ENCODE measurements around the gene ST7. TPM values are rescaled to one million over a fixed set of nuclear protein-coding genes. Genes with fewer than 3 reads are reported as not detected.

Gene ST7
- total and polyA plus RNA-seq, 2 of the 13 experiments (the other 11 are each of a cell fraction or from before 2014, with no cell fraction given), result 17.3 to 23.5 TPM

DNA sequence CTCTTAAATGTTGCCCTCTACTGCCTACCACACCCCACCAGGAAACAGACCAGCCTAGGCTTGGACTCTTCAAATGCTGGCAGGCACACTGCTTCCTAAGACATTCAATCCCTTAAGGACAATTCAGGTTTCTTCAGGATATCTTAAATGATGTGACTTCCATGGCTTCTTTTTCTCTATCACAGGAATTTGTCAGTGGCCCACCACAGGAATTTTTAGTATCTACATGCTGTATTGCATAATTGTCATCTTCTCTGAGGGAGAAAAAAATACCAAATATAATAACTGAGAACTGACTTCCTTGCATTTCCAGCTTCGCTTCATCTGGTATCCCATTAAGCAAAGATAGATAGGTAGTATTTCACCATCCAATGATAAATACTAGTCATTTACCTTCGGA lies 240.3 kb downstream of the ST7 start (continued):
- no peak for TF ChIP-seq ZNF530 (CRISPR knock-in tag; IDR thresholded peaks at IDR 0.05; ENCODE audit: low read depth)
- TF ChIP-seq, protein P1, sequence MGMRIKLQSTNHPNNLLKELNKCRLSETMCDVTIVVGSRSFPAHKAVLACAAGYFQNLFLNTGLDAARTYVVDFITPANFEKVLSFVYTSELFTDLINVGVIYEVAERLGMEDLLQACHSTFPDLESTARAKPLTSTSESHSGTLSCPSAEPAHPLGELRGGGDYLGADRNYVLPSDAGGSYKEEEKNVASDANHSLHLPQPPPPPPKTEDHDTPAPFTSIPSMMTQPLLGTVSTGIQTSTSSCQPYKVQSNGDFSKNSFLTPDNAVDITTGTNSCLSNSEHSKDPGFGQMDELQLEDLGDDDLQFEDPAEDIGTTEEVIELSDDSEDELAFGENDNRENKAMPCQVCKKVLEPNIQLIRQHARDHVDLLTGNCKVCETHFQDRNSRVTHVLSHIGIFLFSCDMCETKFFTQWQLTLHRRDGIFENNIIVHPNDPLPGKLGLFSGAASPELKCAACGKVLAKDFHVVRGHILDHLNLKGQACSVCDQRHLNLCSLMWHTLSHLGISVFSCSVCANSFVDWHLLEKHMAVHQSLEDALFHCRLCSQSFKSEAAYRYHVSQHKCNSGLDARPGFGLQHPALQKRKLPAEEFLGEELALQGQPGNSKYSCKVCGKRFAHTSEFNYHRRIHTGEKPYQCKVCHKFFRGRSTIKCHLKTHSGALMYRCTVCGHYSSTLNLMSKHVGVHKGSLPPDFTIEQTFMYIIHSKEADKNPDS (CRISPR knock-in tag; IDR thresholded peaks at IDR 0.05), result no peak
- TF ChIP-seq SP5 (CRISPR knock-in tag; IDR thresholded peaks at IDR 0.05; ENCODE audit: borderline replicate concordance, low read depth), result no peak
- no peak for TF ChIP-seq KLF9 (CRISPR knock-in tag; IDR thresholded peaks at IDR 0.05; ENCODE audit: low read depth)
- TF ChIP-seq RAD21 (CRISPR knock-in tag; IDR thresholded peaks at IDR 0.05), result no peak
- TF ChIP-seq ZNF143 (CRISPR knock-in tag; IDR thresholded peaks at IDR 0.05), result no peak
- TF ChIP-seq, protein P2, sequence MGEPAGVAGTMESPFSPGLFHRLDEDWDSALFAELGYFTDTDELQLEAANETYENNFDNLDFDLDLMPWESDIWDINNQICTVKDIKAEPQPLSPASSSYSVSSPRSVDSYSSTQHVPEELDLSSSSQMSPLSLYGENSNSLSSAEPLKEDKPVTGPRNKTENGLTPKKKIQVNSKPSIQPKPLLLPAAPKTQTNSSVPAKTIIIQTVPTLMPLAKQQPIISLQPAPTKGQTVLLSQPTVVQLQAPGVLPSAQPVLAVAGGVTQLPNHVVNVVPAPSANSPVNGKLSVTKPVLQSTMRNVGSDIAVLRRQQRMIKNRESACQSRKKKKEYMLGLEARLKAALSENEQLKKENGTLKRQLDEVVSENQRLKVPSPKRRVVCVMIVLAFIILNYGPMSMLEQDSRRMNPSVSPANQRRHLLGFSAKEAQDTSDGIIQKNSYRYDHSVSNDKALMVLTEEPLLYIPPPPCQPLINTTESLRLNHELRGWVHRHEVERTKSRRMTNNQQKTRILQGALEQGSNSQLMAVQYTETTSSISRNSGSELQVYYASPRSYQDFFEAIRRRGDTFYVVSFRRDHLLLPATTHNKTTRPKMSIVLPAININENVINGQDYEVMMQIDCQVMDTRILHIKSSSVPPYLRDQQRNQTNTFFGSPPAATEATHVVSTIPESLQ (CRISPR knock-in tag; conservative IDR thresholded peaks at IDR 0.05), result no peak

DNA sequence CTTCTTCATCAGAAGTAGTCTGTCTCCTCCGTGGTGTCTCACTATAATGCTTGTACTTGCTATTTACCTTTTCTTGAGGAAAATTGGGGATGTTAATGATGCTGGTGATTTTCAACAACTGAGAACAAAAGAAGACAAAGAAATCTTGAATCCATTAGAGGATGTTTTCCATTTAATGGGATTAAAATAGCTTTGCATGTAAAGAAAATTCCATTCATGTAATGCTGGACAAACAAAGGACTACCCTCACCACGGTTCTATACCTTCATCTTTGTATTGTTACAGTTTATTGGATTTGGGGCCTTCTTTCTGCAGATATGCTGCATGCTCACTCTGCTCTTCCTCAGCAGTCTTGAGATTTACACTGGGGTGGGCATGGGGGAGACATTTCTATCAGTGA lies 241.1 kb downstream of the ST7 start:
- 88% methylated on average over 2 of the region's 2 CpGs for WGBS (ENCODE audit: low lambda C conversion rate)
- POLR2A ChIA-PET, result no interaction called here
- no peaks in the 10 kb centered on the region for H3K79me2 ChIP-seq (ENCODE audit: insufficient read depth, low read length)
- H3K9me3 ChIP-seq (ENCODE audit: low read length), result no peaks in the 10 kb centered on the region
- FAIRE-seq (no peak), ATAC-seq (no peak), DNase-seq (ENCODE audit: low spot score) (no peak)
- H3K36me3 ChIP-seq (replicated peaks in 1 of 2; ENCODE audit: control insufficient read depth in 1 of 2, insufficient read depth in 2 of 2, low read length in 2 of 2), result peaks cover 3 to 14% of the 10 kb centered on the region in 2 experiments; a peak in 2 of 5 replicates
- intact Hi-C loops (cut with micrococcal nuclease; ENCODE audit: unreplicated experiment) (no loop called here), in situ Hi-C loops (cut with HindIII; ENCODE audit: extremely low pct_ligation_motif_present, low pct_unique_long_range_greater_than_20kb) (no loop called here)
- H4K20me1 ChIP-seq (ENCODE audit: insufficient read depth, low read length), result no peaks in the 10 kb centered on the region
- no peaks in the 10 kb centered on the region for H3K4me1 ChIP-seq (ENCODE audit: insufficient read depth, low read length)
- no peak overlapping the region for H3K4me2 ChIP-seq (ENCODE audit: low read depth, low read length)
- no peak overlapping the region for H2AFZ ChIP-seq (ENCODE audit: low read length)
- no TSS peak for BruUV-seq (replicated peaks)
- no peak overlapping the region for H3K9ac ChIP-seq (ENCODE audit: insufficient read depth, low read depth, low read length)
- H3K27me3 ChIP-seq (ENCODE audit: control insufficient read depth in 1 of 2, insufficient read depth in 2 of 2, low read length in 2 of 2), result no peaks in the 10 kb centered on the region
- H3K4me3 ChIP-seq (replicated peaks in 1 of 3; ENCODE audit: insufficient read depth in 1 of 3, low read depth in 2 of 3, low read length in 3 of 3), result no peak overlapping the region
- CTCF ChIA-PET (ENCODE audit: low intra/inter-chr PET ratio, low total read pairs), result no interaction called here
- TF ChIP-seq, protein P3, sequence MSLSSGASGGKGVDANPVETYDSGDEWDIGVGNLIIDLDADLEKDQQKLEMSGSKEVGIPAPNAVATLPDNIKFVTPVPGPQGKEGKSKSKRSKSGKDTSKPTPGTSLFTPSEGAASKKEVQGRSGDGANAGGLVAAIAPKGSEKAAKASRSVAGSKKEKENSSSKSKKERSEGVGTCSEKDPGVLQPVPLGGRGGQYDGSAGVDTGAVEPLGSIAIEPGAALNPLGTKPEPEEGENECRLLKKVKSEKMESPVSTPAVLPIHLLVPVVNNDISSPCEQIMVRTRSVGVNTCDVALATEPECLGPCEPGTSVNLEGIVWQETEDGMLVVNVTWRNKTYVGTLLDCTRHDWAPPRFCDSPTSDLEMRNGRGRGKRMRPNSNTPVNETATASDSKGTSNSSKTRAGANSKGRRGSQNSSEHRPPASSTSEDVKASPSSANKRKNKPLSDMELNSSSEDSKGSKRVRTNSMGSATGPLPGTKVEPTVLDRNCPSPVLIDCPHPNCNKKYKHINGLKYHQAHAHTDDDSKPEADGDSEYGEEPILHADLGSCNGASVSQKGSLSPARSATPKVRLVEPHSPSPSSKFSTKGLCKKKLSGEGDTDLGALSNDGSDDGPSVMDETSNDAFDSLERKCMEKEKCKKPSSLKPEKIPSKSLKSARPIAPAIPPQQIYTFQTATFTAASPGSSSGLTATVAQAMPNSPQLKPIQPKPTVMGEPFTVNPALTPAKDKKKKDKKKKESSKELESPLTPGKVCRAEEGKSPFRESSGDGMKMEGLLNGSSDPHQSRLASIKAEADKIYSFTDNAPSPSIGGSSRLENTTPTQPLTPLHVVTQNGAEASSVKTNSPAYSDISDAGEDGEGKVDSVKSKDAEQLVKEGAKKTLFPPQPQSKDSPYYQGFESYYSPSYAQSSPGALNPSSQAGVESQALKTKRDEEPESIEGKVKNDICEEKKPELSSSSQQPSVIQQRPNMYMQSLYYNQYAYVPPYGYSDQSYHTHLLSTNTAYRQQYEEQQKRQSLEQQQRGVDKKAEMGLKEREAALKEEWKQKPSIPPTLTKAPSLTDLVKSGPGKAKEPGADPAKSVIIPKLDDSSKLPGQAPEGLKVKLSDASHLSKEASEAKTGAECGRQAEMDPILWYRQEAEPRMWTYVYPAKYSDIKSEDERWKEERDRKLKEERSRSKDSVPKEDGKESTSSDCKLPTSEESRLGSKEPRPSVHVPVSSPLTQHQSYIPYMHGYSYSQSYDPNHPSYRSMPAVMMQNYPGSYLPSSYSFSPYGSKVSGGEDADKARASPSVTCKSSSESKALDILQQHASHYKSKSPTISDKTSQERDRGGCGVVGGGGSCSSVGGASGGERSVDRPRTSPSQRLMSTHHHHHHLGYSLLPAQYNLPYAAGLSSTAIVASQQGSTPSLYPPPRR (CRISPR knock-in tag; IDR thresholded peaks at IDR 0.05; ENCODE audit: borderline replicate concordance), result no peak
- TF ChIP-seq SMAD3 (CRISPR knock-in tag; IDR thresholded peaks at IDR 0.05) (no peak), ZNF484 (CRISPR knock-in tag; IDR thresholded peaks at IDR 0.05; ENCODE audit: borderline replicate concordance, low read depth) (no peak), TEAD2 (CRISPR knock-in tag; IDR thresholded peaks at IDR 0.05) (no peak), MBD4 (IDR thresholded peaks at IDR 0.05; ENCODE audit: borderline replicate concordance, low read length) (no peak), ZNF530 (CRISPR knock-in tag; IDR thresholded peaks at IDR 0.05; ENCODE audit: low read depth) (no peak), ZNF225 (CRISPR knock-in tag; IDR thresholded peaks at IDR 0.05) (no peak)
- TF ChIP-seq, protein P4, sequence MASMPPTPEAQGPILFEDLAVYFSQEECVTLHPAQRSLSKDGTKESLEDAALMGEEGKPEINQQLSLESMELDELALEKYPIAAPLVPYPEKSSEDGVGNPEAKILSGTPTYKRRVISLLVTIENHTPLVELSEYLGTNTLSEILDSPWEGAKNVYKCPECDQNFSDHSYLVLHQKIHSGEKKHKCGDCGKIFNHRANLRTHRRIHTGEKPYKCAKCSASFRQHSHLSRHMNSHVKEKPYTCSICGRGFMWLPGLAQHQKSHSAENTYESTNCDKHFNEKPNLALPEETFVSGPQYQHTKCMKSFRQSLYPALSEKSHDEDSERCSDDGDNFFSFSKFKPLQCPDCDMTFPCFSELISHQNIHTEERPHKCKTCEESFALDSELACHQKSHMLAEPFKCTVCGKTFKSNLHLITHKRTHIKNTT (CRISPR knock-in tag; IDR thresholded peaks at IDR 0.05), result no peak
- H3K27ac ChIP-seq (ENCODE audit: extremely low read length, insufficient read depth, low read length), result no peak overlapping the region
